ENCODE measurements around the gene RABL6.

Gene RABL6

GRCh38 chr9:136807281-136808074 is at the start of gene RABL6:
Gene RABL6 (plus strand): TSS chr9:136807948. CDS start chr9:136808197, 249 bp downstream.
- peak; percentile 100 for DNase-seq (ENCODE audit: low spot score)

DNA sequence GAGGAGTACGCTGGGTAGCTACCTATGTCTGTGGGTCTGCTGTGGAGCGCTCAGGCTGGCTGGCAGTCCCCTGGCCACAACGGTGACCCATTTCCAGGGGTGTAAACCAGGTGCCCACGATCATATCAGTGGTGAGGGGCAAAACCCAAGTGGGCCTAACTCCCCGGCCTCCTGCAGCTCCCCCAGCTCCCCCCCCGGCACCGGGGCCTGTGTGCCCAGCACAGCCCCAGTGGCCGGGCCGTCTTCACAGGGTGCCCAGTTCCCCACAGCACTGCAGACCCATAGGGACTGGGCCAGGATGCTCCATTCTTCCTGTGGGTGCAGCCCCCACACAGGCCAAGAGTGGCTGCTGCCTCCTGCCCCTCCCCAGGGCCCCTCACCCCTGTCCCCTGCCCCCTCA is 48.7 kb upstream of the RABL6 start:
- TF ChIP-seq CTCF (IDR thresholded peaks at IDR 0.05; ENCODE audit: extremely low read depth, missing control alignments): no peak
- DNase-seq (ENCODE audit: low spot score): no peak

More at GRCh38 chr9:136807281-136808074, at the start of gene RABL6:
- TF ChIP-seq CTCF (IDR thresholded peaks at IDR 0.05; ENCODE audit: extremely low read depth, missing control alignments): no peak

- DNase-seq (ENCODE audit: low spot score): no peak
- TF ChIP-seq CTCF (IDR thresholded peaks at IDR 0.05; ENCODE audit: extremely low read depth, missing control alignments): no peak
Measured at GRCh38 chr9:136759436-136760325, 48.1 kb upstream of the RABL6 start.

DNA sequence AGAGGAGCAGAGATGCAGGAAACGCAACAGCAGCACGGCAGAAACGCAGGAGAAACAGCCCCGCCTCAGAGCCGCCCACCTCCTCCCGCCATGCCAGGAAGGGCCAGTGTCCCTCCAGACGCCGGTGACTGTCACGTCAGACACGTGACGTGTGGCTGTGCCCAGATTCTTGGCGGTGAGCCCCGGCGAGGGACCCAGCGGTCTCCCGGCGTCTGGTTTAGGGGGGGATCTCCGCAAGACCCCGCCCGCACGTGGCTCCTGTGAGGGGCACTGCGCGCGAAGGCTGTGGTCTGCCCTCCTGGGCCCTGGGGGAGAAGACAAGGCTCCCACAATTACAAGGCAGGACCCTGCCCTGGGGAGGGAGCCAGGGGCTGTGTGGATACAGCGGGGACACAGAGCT is 47.3 kb upstream of the RABL6 start:
- TF ChIP-seq CTCF (IDR thresholded peaks at IDR 0.05; ENCODE audit: extremely low read depth, missing control alignments): no peak
- DNase-seq (ENCODE audit: low spot score): no peak

DNA sequence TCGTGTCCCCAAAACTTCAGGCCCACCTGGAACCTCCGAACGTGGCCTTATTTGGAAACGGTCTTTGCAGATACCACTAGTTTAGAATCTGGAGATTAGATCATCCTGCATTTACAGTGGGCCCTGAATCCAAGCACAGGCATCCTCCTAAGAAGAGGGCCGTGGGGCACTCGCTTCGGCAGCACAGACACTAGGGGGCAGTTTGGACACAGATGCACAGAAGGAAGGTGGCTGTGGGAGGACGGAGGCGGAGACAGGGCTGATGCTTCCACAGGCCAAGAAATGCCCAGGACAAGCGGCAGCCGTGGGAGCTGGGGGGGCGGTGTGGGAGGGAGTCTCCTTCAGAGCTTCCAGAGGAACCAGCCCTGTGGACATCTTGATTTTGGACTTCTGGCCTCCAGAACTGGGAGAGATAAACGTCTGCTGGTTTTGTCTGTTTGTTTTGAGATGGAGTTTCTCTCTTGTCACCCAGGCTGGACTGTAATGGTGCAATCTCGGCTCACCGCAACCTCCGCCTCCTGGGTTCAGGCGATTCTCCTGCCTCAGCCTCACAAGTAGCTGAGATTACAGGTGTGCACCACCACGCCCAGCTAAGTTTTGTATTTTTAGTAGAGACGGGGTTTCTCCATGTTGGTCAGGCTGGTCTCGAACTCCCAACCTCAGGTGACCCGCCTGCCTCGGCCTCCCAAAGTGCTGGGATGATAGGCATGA is 46.8 kb upstream of the RABL6 start:
- peak; percentile 64 for TF ChIP-seq CTCF (IDR thresholded peaks at IDR 0.05; ENCODE audit: extremely low read depth, missing control alignments)
- DNase-seq (ENCODE audit: low spot score): peak; percentile 64

- no peak for DNase-seq (ENCODE audit: low spot score)
- TF ChIP-seq CTCF (IDR thresholded peaks at IDR 0.05; ENCODE audit: extremely low read depth, missing control alignments): no peak
Measured at GRCh38 chr9:136761545-136761981, 46.2 kb upstream of the RABL6 start.
